HepG2 (cell line): ENCODE data around the gene BAIAP3. TPM values are rescaled to one million over a fixed set of nuclear protein-coding genes. Genes with fewer than 3 reads are reported as not detected.
A peak's percentile ranks its signal among the peaks of the same experiment; 100 is the strongest.

Experiments used
- ATAC-seq: fragments of 200-7000 bp; cut with Tn5 transposase; 3 replicates; pipeline ENCODE4 v1.9.1; 2020; ENCODE audit warnings: mild to moderate bottlenecking, moderate library complexity
- BruUV-seq: library from RNA; stranded (reverse); fragments of 400-500 nt; replicated peaks from 2 replicates; lab custom pipeline; 2021; lab: Mats Ljungman, UMichigan
- CTCF ChIA-PET: fragments of 300-600 bp; formaldehyde crosslinking; extraction: SDS; loops from one replicate; lab custom pipeline; 2021; ENCODE audit warnings: low total read pairs, inconsistent platforms, low intra/inter-chr PET ratio; lab: Yijun Ruan, JAX
- POLR2A ChIA-PET: fragments of 350-600 bp; sonication (Branson Sonifier 250); formaldehyde crosslinking; loops from one replicate; lab custom pipeline; 2020; ENCODE audit warnings: antibody characterized with exemption, inconsistent platforms; lab: Yijun Ruan, JAX
- DNase-seq: peaks from one replicate; pipeline ENCODE4 v3.0.0-alpha.2; 2015; ENCODE audit warnings: low spot score
- FAIRE-seq: peaks from 3 replicates; lab custom pipeline; 2011; peaks lifted over from hg19 to GRCh38; lab: Jason Lieb, UNC
- H2AFZ ChIP-seq: one replicate; pipeline ENCODE4 v1.6.1; 2011; ENCODE audit warnings: low read length, inconsistent platforms
- H3K27ac ChIP-seq: fragments of 300-600 bp; 3 replicates; pipeline ENCODE4 v1.8.0; 2011; ENCODE audit warnings: mixed run types, mild to moderate bottlenecking, mixed read lengths, low read length, inconsistent platforms; ENCODE audit not compliant: insufficient read depth; ENCODE audit errors: extremely low read length
- H3K27me3 ChIP-seq, 2 experiments: fragments of 200-600 bp in 1 of 2; 2 replicates in 1 of 2; 3 replicates in 1 of 2; pipeline versions ENCODE4 v1.6.0 to v1.8.0; 2011; ENCODE audit warnings: low read length in 2 of 2, mild to moderate bottlenecking in 2 of 2, moderate library complexity in 2 of 2, inconsistent platforms in 1 of 2; ENCODE audit not compliant: insufficient read depth in 2 of 2, control insufficient read depth in 1 of 2
- H3K36me3 ChIP-seq, 2 experiments: fragments of 200-600 bp in 1 of 2; replicated peaks in 1 of 2; 2 replicates in 1 of 2; 3 replicates in 1 of 2; pipeline versions ENCODE4 v1.5.1 to v1.8.0; 2011; ENCODE audit warnings: low read length in 2 of 2, inconsistent platforms in 1 of 2; ENCODE audit not compliant: insufficient read depth in 2 of 2, control insufficient read depth in 1 of 2
- H3K4me1 ChIP-seq: 2 replicates; pipeline ENCODE4 v1.5.1; 2012; ENCODE audit warnings: low read length, inconsistent platforms; ENCODE audit not compliant: insufficient read depth
- H3K4me2 ChIP-seq: 2 replicates; pipeline ENCODE4 v1.6.0; 2011; ENCODE audit warnings: low read depth, low read length, inconsistent platforms
- H3K4me3 ChIP-seq, 3 experiments: fragments of 200-600 bp in 1 of 3; sonication (generic), shearing (Covaris generic) in 1 of 3; replicated peaks in 1 of 3; 2 replicates each; pipeline ENCODE4 v1.5.1; 2011 to 2016; ENCODE audit warnings: low read length in 3 of 3, inconsistent platforms in 2 of 3, low read depth in 2 of 3, mild to moderate bottlenecking in 2 of 3, control low read depth in 1 of 3, mixed read lengths in 1 of 3; ENCODE audit not compliant: insufficient read depth in 1 of 3
- H3K79me2 ChIP-seq: one replicate; pipeline ENCODE4 v1.6.1; 2011; ENCODE audit warnings: low read length, inconsistent platforms; ENCODE audit not compliant: insufficient read depth
- H3K9ac ChIP-seq: 2 replicates; pipeline ENCODE4 v1.6.0; 2011; ENCODE audit warnings: mild to moderate bottlenecking, low read depth, low read length, inconsistent platforms; ENCODE audit not compliant: insufficient read depth
- H3K9me3 ChIP-seq: 2 replicates; pipeline ENCODE4 v1.5.1; 2012; ENCODE audit warnings: mild to moderate bottlenecking, low read length
- H4K20me1 ChIP-seq: 2 replicates; pipeline ENCODE4 v1.6.0; 2011; ENCODE audit warnings: inconsistent platforms, mild to moderate bottlenecking, low read length, moderate library complexity; ENCODE audit not compliant: insufficient read depth
- RAD51 ChIP-seq: fragments of 450-650 bp; IDR thresholded peaks from 2 replicates; pipeline ENCODE4 v1.6.1; 2016; ENCODE audit warnings: borderline replicate concordance
- RARA ChIP-seq: IDR thresholded peaks from 2 replicates; pipeline ENCODE4 v1.6.1; 2016; ENCODE audit warnings: missing genetic modification reagents, missing compliant biosample characterization
- TCF7L2 ChIP-seq: IDR thresholded peaks from 2 replicates; pipeline ENCODE4 v1.6.1; 2011; ENCODE audit warnings: mild to moderate bottlenecking, low read depth, low read length, moderate library complexity
- ZNF549 ChIP-seq: sonication (generic); formaldehyde crosslinking; IDR thresholded peaks from 2 replicates; pipeline ENCODE4 v1.5.0; 2020; ENCODE audit warnings: missing genetic modification reagents
- ZNF607 ChIP-seq: sonication (generic); formaldehyde crosslinking; IDR thresholded peaks from 2 replicates; pipeline ENCODE4 v1.5.1; 2020; ENCODE audit warnings: missing genetic modification reagents, mild to moderate bottlenecking, borderline replicate concordance
- ZNF629 ChIP-seq: sonication (generic); formaldehyde crosslinking; conservative IDR thresholded peaks from 2 replicates; pipeline ENCODE4 v1.5.0; 2020; ENCODE audit warnings: missing genetic modification reagents
- WGBS: methylation state at CpG from one replicate; pipeline ENCODE4 v1.1.6; 2017; ENCODE audit warnings: low lambda C conversion rate; 5-methylcytosine and 5-hydroxymethylcytosine counted together
- in situ Hi-C: cut with HindIII; loops from 2 replicates; pipeline ENCODE4 v1.10.0; 2017; ENCODE audit warnings: low pct_unique_long_range_greater_than_20kb; ENCODE audit not compliant: extremely low pct_ligation_motif_present
- intact Hi-C: fragments of 100-400 bp; cut with micrococcal nuclease; formaldehyde crosslinking; loops from one replicate; pipeline ENCODE4 v1.10.0; 2022; ENCODE audit not compliant: unreplicated experiment
- polyA plus RNA-seq, 8 experiments: library from polyadenylated mRNA; depleted of rRNA in 3 of 8; stranded (reverse) in 7 of 8; unstranded in 1 of 8; fragments of >200 nt; fragmentation: Illumina TruSeq in 4 of 8; extraction: Trizol in 4 of 8; gene quantifications; 2 replicates each; pipeline versions ENCODE4 v1.2.1 to v1.2.3, GENCODE V29; 2011 to 2016; ENCODE audit warnings: low read depth in 4 of 8, missing spikeins in 1 of 8, mixed read lengths in 1 of 8; ENCODE audit not compliant: insufficient read depth in 1 of 8
- total RNA-seq, 5 experiments: library from RNA; depleted of rRNA; stranded (reverse); fragments of >200 nt; fragmentation: Illumina TruSeq; extraction: Trizol; gene quantifications; 2 replicates each; pipeline ENCODE4 v1.2.3, GENCODE V29; 2016; ENCODE audit warnings: low read depth in 1 of 5

Gene BAIAP3
- total and polyA plus RNA-seq, 2 of the 13 experiments (the other 11 are each of a cell fraction or from before 2014, with no cell fraction given): 3.2 to 5.7 TPM

- in situ Hi-C loops: no loop called here
- H2AFZ ChIP-seq: no peak overlapping the region
- peak overlapping the region; percentile 71; the same call in 1 of the 2 replicates for H3K4me2 ChIP-seq
- H3K27me3 ChIP-seq: peaks cover 4 to 31% of the 10 kb centered on the region in 2 experiments; a peak in 3 of 5 replicates
- ChIA-PET POLR2A (no interaction called here), CTCF (no interaction called here)
- intact Hi-C loops: no loop called here
- no peak for DNase-seq
- no peak for ATAC-seq
- H3K36me3 ChIP-seq: no peaks in the 10 kb centered on the region
- H3K9ac ChIP-seq: no peak overlapping the region
- H4K20me1 ChIP-seq: no peaks in the 10 kb centered on the region
- no TSS peak for BruUV-seq
- no peaks in the 10 kb centered on the region for H3K9me3 ChIP-seq
- H3K27ac ChIP-seq: no peak overlapping the region
- H3K79me2 ChIP-seq: no peaks in the 10 kb centered on the region
- no peak for FAIRE-seq
- H3K4me3 ChIP-seq: 0 out of 6 replicates have a peak overlapping the region, but pooled peaks of 1 of the 3 experiments have one; percentile 59
- H3K4me1 ChIP-seq: peaks cover 19% of the 10 kb centered on the region
- no peak for TF ChIP-seq RARA (CRISPR knock-in tag)
- TF ChIP-seq ZNF607 (CRISPR knock-in tag): no peak
- TF ChIP-seq ZNF629 (CRISPR knock-in tag): peak; percentile 79
- no peak for TF ChIP-seq ZNF549 (CRISPR knock-in tag)
- no peak for TF ChIP-seq RAD51
- TF ChIP-seq TCF7L2: no peak
- 89% methylated on average over 5 of the region's 39 CpGs for WGBS
Measured at GRCh38 chr16:1341495-1342420, 8.3 kb downstream of the BAIAP3 start.
